ENCODE measurements around the gene CHD2. TPM values are rescaled to one million over a fixed set of nuclear protein-coding genes. Genes with fewer than 3 reads are reported as not detected.

The CHD2 gene
- total RNA-seq, 2 donors from 2014 or later = 31.1 to 37.9 TPM

- no peak for DNase-seq (ENCODE audit: low spot score)
- Histone ChIP-seq H3K9me3 (no peaks in the 10 kb centered on the region), H3K27ac (no peak overlapping the region), H3K36me3 (peaks cover 64% of the 10 kb centered on the region), H3K4me3 (no peak overlapping the region), H3K4me1 (peaks cover 0 to 53% of the 10 kb centered on the region in 2 donors), H3K27me3 (no peaks in the 10 kb centered on the region)
- TF ChIP-seq, protein P1, sequence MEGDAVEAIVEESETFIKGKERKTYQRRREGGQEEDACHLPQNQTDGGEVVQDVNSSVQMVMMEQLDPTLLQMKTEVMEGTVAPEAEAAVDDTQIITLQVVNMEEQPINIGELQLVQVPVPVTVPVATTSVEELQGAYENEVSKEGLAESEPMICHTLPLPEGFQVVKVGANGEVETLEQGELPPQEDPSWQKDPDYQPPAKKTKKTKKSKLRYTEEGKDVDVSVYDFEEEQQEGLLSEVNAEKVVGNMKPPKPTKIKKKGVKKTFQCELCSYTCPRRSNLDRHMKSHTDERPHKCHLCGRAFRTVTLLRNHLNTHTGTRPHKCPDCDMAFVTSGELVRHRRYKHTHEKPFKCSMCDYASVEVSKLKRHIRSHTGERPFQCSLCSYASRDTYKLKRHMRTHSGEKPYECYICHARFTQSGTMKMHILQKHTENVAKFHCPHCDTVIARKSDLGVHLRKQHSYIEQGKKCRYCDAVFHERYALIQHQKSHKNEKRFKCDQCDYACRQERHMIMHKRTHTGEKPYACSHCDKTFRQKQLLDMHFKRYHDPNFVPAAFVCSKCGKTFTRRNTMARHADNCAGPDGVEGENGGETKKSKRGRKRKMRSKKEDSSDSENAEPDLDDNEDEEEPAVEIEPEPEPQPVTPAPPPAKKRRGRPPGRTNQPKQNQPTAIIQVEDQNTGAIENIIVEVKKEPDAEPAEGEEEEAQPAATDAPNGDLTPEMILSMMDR (IDR thresholded peaks at IDR 0.05) = no peak
These were observed 124.8 kb downstream of the CHD2 start for GRCh38 chr15:93024716-93025624.

DNA sequence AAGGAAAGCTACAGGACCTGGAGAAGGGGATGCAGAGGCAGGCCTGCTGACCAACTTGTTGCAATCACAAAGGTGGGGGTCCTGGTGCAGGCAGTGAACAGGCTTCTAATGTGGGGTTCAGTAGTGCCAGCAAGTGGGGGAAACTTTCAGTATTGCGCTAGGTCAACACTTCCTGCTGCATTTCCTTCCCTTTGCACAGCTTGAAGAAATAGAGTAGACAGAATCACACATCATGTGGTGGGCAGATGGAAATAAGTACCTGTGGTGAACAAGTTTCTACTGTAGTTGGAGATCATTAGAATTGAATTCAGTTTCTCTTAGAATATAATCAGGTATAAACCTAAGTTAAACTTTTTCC is 125.5 kb downstream of the CHD2 start:
- no peaks in the 10 kb centered on the region for H3K27me3 ChIP-seq
- DNase-seq (ENCODE audit: low spot score) = no peak
- no peaks in the 10 kb centered on the region for H3K9me3 ChIP-seq
- TF ChIP-seq, protein P1 (IDR thresholded peaks at IDR 0.05) = no peak
- no peak overlapping the region for H3K27ac ChIP-seq
- no peak overlapping the region for H3K4me3 ChIP-seq
- H3K36me3 ChIP-seq = peaks cover 58% of the 10 kb centered on the region
- H3K4me1 ChIP-seq = peaks cover 0 to 59% of the 10 kb centered on the region in 2 donors

DNA sequence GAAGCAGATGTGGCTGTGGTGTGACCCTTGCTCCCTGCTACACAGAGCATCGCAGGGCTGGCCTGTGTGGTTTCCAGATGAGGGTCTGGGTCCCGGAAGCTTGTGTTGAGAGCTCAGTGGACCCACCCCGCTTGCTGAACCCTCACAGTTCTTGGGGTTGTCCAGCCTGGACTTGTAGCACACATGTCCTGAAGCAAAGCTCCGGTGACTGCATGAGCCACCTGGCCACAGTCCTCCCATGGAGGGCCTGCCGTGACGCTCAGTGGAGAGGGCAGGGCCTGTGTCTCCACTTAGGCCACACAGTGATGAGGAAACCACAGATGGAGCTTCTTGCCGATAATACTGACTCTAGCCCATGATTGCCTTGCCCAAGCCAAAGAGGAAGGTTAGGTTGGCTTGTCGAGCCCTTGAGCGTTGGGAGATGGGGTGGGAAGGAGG is 126.3 kb downstream of the CHD2 start:
- TF ChIP-seq, protein P1 (IDR thresholded peaks at IDR 0.05) = no peak
- H3K9me3 ChIP-seq = no peaks in the 10 kb centered on the region
- H3K4me3 ChIP-seq = no peak overlapping the region
- peaks cover 50% of the 10 kb centered on the region for H3K36me3 ChIP-seq
- DNase-seq (ENCODE audit: low spot score) = peak; percentile 58
- no peaks in the 10 kb centered on the region for H3K27me3 ChIP-seq
- H3K27ac ChIP-seq = peak overlapping the region in 1 of 2 donors; percentile 91
- H3K4me1 ChIP-seq = peaks cover 0 to 64% of the 10 kb centered on the region in 2 donors

- H3K9me3 ChIP-seq = no peaks in the 10 kb centered on the region
- TF ChIP-seq, protein P1 (IDR thresholded peaks at IDR 0.05) = no peak
- H3K27me3 ChIP-seq = no peaks in the 10 kb centered on the region
- peak; percentile 61 for DNase-seq (ENCODE audit: low spot score)
- H3K36me3 ChIP-seq = peaks cover 40% of the 10 kb centered on the region
- H3K27ac ChIP-seq = peak overlapping the region; percentile 79 to 91
- no peak overlapping the region for H3K4me3 ChIP-seq
- peaks cover 0 to 64% of the 10 kb centered on the region in 2 donors for H3K4me1 ChIP-seq
These were observed 127.3 kb downstream of the CHD2 start for GRCh38 chr15:93027413-93027812.

GRCh38 chr15:93028111-93028631 is 128.0 kb downstream of the CHD2 start:
- Histone ChIP-seq H3K4me1 (peaks cover 0 to 64% of the 10 kb centered on the region in 2 donors), H3K4me3 (no peak overlapping the region)
- TF ChIP-seq, protein P1 (IDR thresholded peaks at IDR 0.05) = no peak

More at GRCh38 chr15:93028111-93028631, 128.0 kb downstream of the CHD2 start:
- Histone ChIP-seq H3K27ac (peak overlapping the region; percentile 79 to 91), H3K36me3 (peaks cover 32% of the 10 kb centered on the region), H3K9me3 (no peaks in the 10 kb centered on the region), H3K27me3 (no peaks in the 10 kb centered on the region)
- DNase-seq (ENCODE audit: low spot score) = peak; percentile 59

Measured in right atrium auricular region (tissue), 2 donors.